ENCODE data around the gene TGFB1I1. TPM values are rescaled to one million over a fixed set of nuclear protein-coding genes. Genes with fewer than 3 reads are reported as not detected.

Gene TGFB1I1
- total and polyA plus RNA-seq, 2 of the 13 experiments (the other 11 are each of a cell fraction or from before 2014, with no cell fraction given): 0.80 to 2.9 TPM

DNA sequence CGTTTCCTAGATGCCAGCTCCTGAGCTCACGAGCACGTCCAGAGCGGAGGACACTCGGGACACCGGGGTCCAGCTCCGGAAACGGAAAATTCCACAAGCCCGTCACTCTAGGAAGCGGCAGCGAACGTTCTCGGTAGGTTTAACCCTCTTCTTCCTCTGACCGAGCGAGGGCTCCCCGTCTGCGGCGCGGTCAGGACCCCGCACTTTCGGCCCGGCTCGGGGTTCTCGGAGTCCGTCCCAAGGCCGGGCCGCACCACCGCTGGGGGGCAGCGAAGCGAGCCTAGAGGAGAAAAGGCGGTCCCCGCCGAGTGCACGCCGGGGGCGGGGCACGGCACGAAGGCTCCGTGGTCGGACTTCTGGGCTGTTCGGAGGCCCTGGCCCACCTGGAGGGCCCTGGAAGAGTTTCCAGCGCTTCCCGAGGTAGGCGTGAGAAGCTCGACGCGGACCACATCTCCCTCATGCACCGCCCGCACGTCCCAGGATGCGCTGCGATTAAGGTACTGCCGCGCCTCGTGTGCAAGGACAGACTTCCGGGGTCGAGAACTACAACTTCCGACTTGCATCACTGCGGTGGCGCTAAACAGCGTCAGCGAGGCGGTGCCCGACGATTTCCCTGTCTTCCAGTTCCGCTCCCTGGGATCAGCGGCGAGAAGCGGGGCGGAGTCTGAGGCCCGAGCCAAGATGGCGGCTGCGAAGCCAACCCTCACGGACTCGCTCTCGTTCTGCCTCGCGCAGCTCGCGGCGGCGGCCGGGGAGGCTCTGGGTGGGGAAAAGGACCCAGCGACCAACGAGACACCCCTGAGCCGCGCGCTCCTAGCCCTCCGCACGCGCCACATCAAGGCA lies 12.9 kb upstream of the TGFB1I1 start, which contains the start of gene ARMC5 (continued):
- TF ChIP-seq HOXA5 (CRISPR knock-in tag; IDR thresholded peaks at IDR 0.05): peak; percentile 96
- peak; percentile 92 for TF ChIP-seq ZNF431 (CRISPR knock-in tag; IDR thresholded peaks at IDR 0.05; ENCODE audit: borderline replicate concordance, low read depth)
- TF ChIP-seq, protein P1, sequence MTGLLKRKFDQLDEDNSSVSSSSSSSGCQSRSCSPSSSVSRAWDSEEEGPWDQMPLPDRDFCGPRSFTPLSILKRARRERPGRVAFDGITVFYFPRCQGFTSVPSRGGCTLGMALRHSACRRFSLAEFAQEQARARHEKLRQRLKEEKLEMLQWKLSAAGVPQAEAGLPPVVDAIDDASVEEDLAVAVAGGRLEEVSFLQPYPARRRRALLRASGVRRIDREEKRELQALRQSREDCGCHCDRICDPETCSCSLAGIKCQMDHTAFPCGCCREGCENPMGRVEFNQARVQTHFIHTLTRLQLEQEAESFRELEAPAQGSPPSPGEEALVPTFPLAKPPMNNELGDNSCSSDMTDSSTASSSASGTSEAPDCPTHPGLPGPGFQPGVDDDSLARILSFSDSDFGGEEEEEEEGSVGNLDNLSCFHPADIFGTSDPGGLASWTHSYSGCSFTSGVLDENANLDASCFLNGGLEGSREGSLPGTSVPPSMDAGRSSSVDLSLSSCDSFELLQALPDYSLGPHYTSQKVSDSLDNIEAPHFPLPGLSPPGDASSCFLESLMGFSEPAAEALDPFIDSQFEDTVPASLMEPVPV (CRISPR knock-in tag; IDR thresholded peaks at IDR 0.05): peak; percentile 98
- peak; percentile 57; the same call in 1 of the 2 replicates for TF ChIP-seq DNMT3B (CRISPR knock-in tag; conservative IDR thresholded peaks at IDR 0.05)
- peak; percentile 91 for TF ChIP-seq SPEN (CRISPR knock-in tag; IDR thresholded peaks at IDR 0.05; ENCODE audit: low read depth)
- peak; percentile 97 for TF ChIP-seq ZNF274 (CRISPR knock-in tag; IDR thresholded peaks at IDR 0.05)
- TF ChIP-seq, protein P2, sequence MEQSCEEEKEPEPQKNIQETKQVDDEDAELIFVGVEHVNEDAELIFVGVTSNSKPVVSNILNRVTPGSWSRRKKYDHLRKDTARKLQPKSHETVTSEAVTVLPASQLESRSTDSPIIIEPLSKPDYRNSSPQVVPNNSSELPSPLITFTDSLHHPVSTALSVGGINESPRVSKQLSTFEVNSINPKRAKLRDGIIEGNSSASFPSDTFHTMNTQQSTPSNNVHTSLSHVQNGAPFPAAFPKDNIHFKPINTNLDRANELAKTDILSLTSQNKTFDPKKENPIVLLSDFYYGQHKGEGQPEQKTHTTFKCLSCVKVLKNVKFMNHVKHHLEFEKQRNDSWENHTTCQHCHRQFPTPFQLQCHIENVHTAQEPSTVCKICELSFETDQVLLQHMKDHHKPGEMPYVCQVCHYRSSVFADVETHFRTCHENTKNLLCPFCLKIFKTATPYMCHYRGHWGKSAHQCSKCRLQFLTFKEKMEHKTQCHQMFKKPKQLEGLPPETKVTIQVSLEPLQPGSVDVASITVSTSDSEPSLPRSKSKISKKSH (CRISPR knock-in tag; IDR thresholded peaks at IDR 0.05; ENCODE audit: borderline replicate concordance): peak; percentile 27; the same call in 1 of the 2 replicates
- TF ChIP-seq, protein P3, sequence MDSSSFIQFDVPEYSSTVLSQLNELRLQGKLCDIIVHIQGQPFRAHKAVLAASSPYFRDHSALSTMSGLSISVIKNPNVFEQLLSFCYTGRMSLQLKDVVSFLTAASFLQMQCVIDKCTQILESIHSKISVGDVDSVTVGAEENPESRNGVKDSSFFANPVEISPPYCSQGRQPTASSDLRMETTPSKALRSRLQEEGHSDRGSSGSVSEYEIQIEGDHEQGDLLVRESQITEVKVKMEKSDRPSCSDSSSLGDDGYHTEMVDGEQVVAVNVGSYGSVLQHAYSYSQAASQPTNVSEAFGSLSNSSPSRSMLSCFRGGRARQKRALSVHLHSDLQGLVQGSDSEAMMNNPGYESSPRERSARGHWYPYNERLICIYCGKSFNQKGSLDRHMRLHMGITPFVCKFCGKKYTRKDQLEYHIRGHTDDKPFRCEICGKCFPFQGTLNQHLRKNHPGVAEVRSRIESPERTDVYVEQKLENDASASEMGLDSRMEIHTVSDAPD (CRISPR knock-in tag; IDR thresholded peaks at IDR 0.05): peak; percentile 67
- TF ChIP-seq KDM4B (CRISPR knock-in tag; IDR thresholded peaks at IDR 0.05): peak; percentile 89
- peak; percentile 96 for TF ChIP-seq GABPB1 (CRISPR knock-in tag; IDR thresholded peaks at IDR 0.05)
- TF ChIP-seq, protein P4, sequence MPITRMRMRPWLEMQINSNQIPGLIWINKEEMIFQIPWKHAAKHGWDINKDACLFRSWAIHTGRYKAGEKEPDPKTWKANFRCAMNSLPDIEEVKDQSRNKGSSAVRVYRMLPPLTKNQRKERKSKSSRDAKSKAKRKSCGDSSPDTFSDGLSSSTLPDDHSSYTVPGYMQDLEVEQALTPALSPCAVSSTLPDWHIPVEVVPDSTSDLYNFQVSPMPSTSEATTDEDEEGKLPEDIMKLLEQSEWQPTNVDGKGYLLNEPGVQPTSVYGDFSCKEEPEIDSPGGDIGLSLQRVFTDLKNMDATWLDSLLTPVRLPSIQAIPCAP (CRISPR knock-in tag; IDR thresholded peaks at IDR 0.05; ENCODE audit: low read depth): no peak; the same call in 1 of the 2 replicates
- TF ChIP-seq, protein P5, sequence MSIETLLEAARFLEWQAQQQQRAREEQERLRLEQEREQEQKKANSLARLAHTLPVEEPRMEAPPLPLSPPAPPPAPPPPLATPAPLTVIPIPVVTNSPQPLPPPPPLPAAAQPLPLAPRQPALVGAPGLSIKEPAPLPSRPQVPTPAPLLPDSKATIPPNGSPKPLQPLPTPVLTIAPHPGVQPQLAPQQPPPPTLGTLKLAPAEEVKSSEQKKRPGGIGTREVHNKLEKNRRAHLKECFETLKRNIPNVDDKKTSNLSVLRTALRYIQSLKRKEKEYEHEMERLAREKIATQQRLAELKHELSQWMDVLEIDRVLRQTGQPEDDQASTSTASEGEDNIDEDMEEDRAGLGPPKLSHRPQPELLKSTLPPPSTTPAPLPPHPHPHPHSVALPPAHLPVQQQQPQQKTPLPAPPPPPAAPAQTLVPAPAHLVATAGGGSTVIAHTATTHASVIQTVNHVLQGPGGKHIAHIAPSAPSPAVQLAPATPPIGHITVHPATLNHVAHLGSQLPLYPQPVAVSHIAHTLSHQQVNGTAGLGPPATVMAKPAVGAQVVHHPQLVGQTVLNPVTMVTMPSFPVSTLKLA (IDR thresholded peaks at IDR 0.05): peak; percentile 53; the same call in 1 of the 2 replicates
- TF ChIP-seq MBNL3 (CRISPR knock-in tag; conservative IDR thresholded peaks at IDR 0.05): no peak
- no peak for TF ChIP-seq PRMT3 (CRISPR knock-in tag; IDR thresholded peaks at IDR 0.05; ENCODE audit: borderline replicate concordance, low read depth)
- peak; percentile 47; the same call in 1 of the 2 replicates for TF ChIP-seq ZSCAN9 (CRISPR knock-in tag; IDR thresholded peaks at IDR 0.05; ENCODE audit: borderline replicate concordance)
- TF ChIP-seq, protein P6, sequence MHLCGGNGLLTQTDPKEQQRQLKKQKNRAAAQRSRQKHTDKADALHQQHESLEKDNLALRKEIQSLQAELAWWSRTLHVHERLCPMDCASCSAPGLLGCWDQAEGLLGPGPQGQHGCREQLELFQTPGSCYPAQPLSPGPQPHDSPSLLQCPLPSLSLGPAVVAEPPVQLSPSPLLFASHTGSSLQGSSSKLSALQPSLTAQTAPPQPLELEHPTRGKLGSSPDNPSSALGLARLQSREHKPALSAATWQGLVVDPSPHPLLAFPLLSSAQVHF (CRISPR knock-in tag; IDR thresholded peaks at IDR 0.05): no peak
- 0 out of 2 replicates have a peak, but pooled peaks have one; percentile 16 for TF ChIP-seq ZNF34 (CRISPR knock-in tag; IDR thresholded peaks at IDR 0.05; ENCODE audit: borderline replicate concordance)
- peak; percentile 37 for TF ChIP-seq ETV6 (CRISPR knock-in tag; conservative IDR thresholded peaks at IDR 0.05)
- peak; percentile 93 for TF ChIP-seq PHF20 (CRISPR knock-in tag; IDR thresholded peaks at IDR 0.05)
- no peak for TF ChIP-seq ZNF780A (CRISPR knock-in tag; IDR thresholded peaks at IDR 0.05)
